ENCODE data around the gene TGFBR3. TPM values are rescaled to one million over a fixed set of nuclear protein-coding genes. Genes with fewer than 3 reads are reported as not detected.

TGFBR3 gene
- total and polyA plus RNA-seq, 12 donors: 6.6 to 36.7 (median 24.3) TPM

- no peaks in the 10 kb centered on the region for H3K36me3 ChIP-seq
- intact Hi-C loops (cut with DNase I): no loop called here
- peak; percentile 61 to 83 (median 78) for ATAC-seq
- no peak for TF ChIP-seq CTCF (IDR thresholded peaks at IDR 0.05)
- 46 to 62% methylated on average over 5 of the region's 5 CpGs for WGBS, 2 donors
- no peak overlapping the region for H3K4me3 ChIP-seq
- H3K27ac ChIP-seq: peak overlapping the region; percentile 30 to 83 (median 76)
- DNase-seq: peak; percentile 46 to 76
- H3K27me3 ChIP-seq: no peaks in the 10 kb centered on the region
- H3K9me3 ChIP-seq: no peaks in the 10 kb centered on the region
- H3K4me1 ChIP-seq: peaks cover 0 to 25% (median 16%) of the 10 kb centered on the region in 9 donors
These were observed 234.3 kb downstream of the TGFBR3 start for GRCh38 chr1:91651661-91652071.

- H3K27ac ChIP-seq: peak overlapping the region; percentile 30 to 83 (median 76)
- no peaks in the 10 kb centered on the region for H3K9me3 ChIP-seq
- H3K36me3 ChIP-seq: no peaks in the 10 kb centered on the region
- H3K4me3 ChIP-seq: no peak overlapping the region
- ATAC-seq: peak in 3 of 8 donors; percentile 1 to 20 (median 5)
- WGBS, 2 donors: 77 to 80% methylated on average over 4 of the region's 4 CpGs
- intact Hi-C loops (cut with DNase I): no loop called here
- DNase-seq: no peak
- no peak for TF ChIP-seq CTCF (IDR thresholded peaks at IDR 0.05)
- H3K4me1 ChIP-seq: peaks cover 0 to 25% (median 16%) of the 10 kb centered on the region in 9 donors
- H3K27me3 ChIP-seq: no peaks in the 10 kb centered on the region
These were observed 234.7 kb downstream of the TGFBR3 start for GRCh38 chr1:91651243-91651642.

- H3K4me1 ChIP-seq: peaks cover 0 to 25% (median 16%) of the 10 kb centered on the region in 9 donors
- intact Hi-C loops (cut with DNase I): no loop called here
- 59 to 65% methylated on average over 1 of the region's 1 CpG for WGBS, 2 donors
- H3K4me3 ChIP-seq: no peak overlapping the region
- no peaks in the 10 kb centered on the region for H3K36me3 ChIP-seq
- no peaks in the 10 kb centered on the region for H3K27me3 ChIP-seq
- DNase-seq (peak; percentile 19 to 80), ATAC-seq (peak; percentile 87 to 95 (median 92))
- H3K27ac ChIP-seq: peak overlapping the region; percentile 30 to 83 (median 76)
- TF ChIP-seq CTCF (IDR thresholded peaks at IDR 0.05): no peak
- H3K9me3 ChIP-seq: no peaks in the 10 kb centered on the region
These were observed 235.2 kb downstream of the TGFBR3 start for GRCh38 chr1:91650764-91651163.

- no peak for DNase-seq
- 96 to 98% methylated on average over 2 of the region's 2 CpGs for WGBS, 2 donors
- intact Hi-C loops (cut with DNase I): no loop called here
These were observed 238.9 kb downstream of the TGFBR3 start for GRCh38 chr1:91647061-91647460.

More at GRCh38 chr1:91647061-91647460, 238.9 kb downstream of the TGFBR3 start:
- TF ChIP-seq CTCF (IDR thresholded peaks at IDR 0.05): no peak
- H3K9me3 ChIP-seq: no peaks in the 10 kb centered on the region
- H3K27ac ChIP-seq: no peak overlapping the region
- peaks cover 0 to 21% (median 13%) of the 10 kb centered on the region in 9 donors for H3K4me1 ChIP-seq
- no peaks in the 10 kb centered on the region for H3K27me3 ChIP-seq
- no peak overlapping the region for H3K4me3 ChIP-seq
- H3K36me3 ChIP-seq: no peaks in the 10 kb centered on the region
- no peak for ATAC-seq
